GM12878 (cell line): ENCODE measurements around the gene SLC7A1. TPM values are rescaled to one million over a fixed set of nuclear protein-coding genes. Genes with fewer than 3 reads are reported as not detected.

Experiments
- ATAC-seq: fragments of 200-7000 bp; cut with Tn5 transposase; 3 replicates; pipeline ENCODE4 v1.9.1; 2020; ENCODE audit warnings: mild to moderate bottlenecking, moderate library complexity
- BruUV-seq: library from RNA; stranded (reverse); fragments of 400-500 nt; replicated peaks from 2 replicates; lab custom pipeline; 2021; lab: Mats Ljungman, UMichigan
- CTCF ChIA-PET: fragments of 300-600 bp; sonication (Branson Sonifier 250); formaldehyde crosslinking; extraction: SDS; loops from one replicate; lab custom pipeline; 2021; ENCODE audit warnings: inconsistent platforms; lab: Yijun Ruan, JAX
- POLR2A ChIA-PET: fragments of 350-600 bp; formaldehyde crosslinking; extraction: SDS; loops from one replicate; lab custom pipeline; 2021; ENCODE audit warnings: inconsistent platforms; lab: Charles Lee
- RAD21 ChIA-PET: fragments of 300-600 bp; sonication (Branson Sonifier 250); formaldehyde crosslinking; loops from one replicate; lab custom pipeline; 2023; ENCODE audit warnings: antibody characterized with exemption; ENCODE audit not compliant: unreplicated experiment; lab: Charles Lee
- SMC1A ChIA-PET: fragments of 300-600 bp; sonication (Branson Sonifier 250); formaldehyde crosslinking; loops from one replicate; lab custom pipeline; 2023; ENCODE audit not compliant: unreplicated experiment, uncharacterized antibody; lab: Charles Lee
- DNase-seq: peaks from one replicate; pipeline ENCODE4 v3.0.0-alpha.2; 2011; ENCODE audit warnings: low read depth, low spot score
- FAIRE-seq: peaks from 3 replicates; lab custom pipeline; 2011; peaks lifted over from hg19 to GRCh38; lab: Jason Lieb, UNC
- H2AFZ ChIP-seq: 2 replicates; pipeline ENCODE4 v1.6.0; 2011; ENCODE audit warnings: low read depth, low read length, control low read depth; ENCODE audit not compliant: control insufficient read depth
- H3K27ac ChIP-seq: 2 replicates; pipeline ENCODE4 v1.5.1; 2011; ENCODE audit warnings: control low read depth; ENCODE audit not compliant: control insufficient read depth, insufficient read depth
- H3K27me3 ChIP-seq, 2 experiments: replicated peaks in 1 of 2; 2 replicates each; pipeline versions ENCODE4 v1.6.0 to v1.6.1; 2011; ENCODE audit warnings: low read length in 1 of 2; ENCODE audit not compliant: control insufficient read depth in 2 of 2, insufficient read depth in 2 of 2
- H3K36me3 ChIP-seq, 2 experiments: 2 replicates each; pipeline ENCODE4 v1.5.1; 2011; ENCODE audit warnings: low read length in 1 of 2; ENCODE audit not compliant: control insufficient read depth in 2 of 2, insufficient read depth in 2 of 2
- H3K4me1 ChIP-seq: 2 replicates; pipeline ENCODE4 v1.6.1; 2011; ENCODE audit warnings: mild to moderate bottlenecking, low read length, moderate library complexity, mixed read lengths; ENCODE audit not compliant: control insufficient read depth, insufficient read depth
- H3K4me2 ChIP-seq: 2 replicates; pipeline ENCODE4 v1.6.0; 2011; ENCODE audit warnings: control low read depth; ENCODE audit not compliant: control insufficient read depth, insufficient read depth
- H3K4me3 ChIP-seq: fragments of 200-600 bp; sonication (generic); 2 replicates; pipeline ENCODE4 v1.5.1; 2016
- H3K79me2 ChIP-seq: 2 replicates; pipeline ENCODE4 v1.6.0; 2011; ENCODE audit warnings: low read length; ENCODE audit not compliant: control insufficient read depth, insufficient read depth
- H3K9ac ChIP-seq: 2 replicates; pipeline ENCODE4 v1.8.0; 2011; ENCODE audit warnings: low read length, control low read depth, mixed read lengths; ENCODE audit not compliant: control insufficient read depth, insufficient read depth
- H3K9me3 ChIP-seq: replicated peaks from 3 replicates; pipeline ENCODE4 v1.5.1; 2011; ENCODE audit warnings: mild to moderate bottlenecking, low read length; ENCODE audit not compliant: control insufficient read depth, insufficient read depth
- H4K20me1 ChIP-seq: 2 replicates; pipeline ENCODE4 v1.6.0; 2011; ENCODE audit not compliant: control insufficient read depth, insufficient read depth
- CREM ChIP-seq: IDR thresholded peaks from 2 replicates; pipeline ENCODE4 v1.6.1; 2014; ENCODE audit warnings: antibody characterized with exemption, low read depth
- EZH2 ChIP-seq: IDR thresholded peaks from 2 replicates; pipeline ENCODE4 v1.6.1; 2012; ENCODE audit warnings: low read depth, mild to moderate bottlenecking, control low read depth, inconsistent platforms, low read length, borderline replicate concordance; ENCODE audit not compliant: control insufficient read depth
- HDGF ChIP-seq: fragments of 450-650 bp; IDR thresholded peaks from 2 replicates; pipeline ENCODE4 v1.6.1; 2016; ENCODE audit warnings: antibody characterized with exemption
- IRF4 ChIP-seq: IDR thresholded peaks from 2 replicates; pipeline ENCODE4 v1.6.1; 2011; ENCODE audit warnings: low read depth, low read length
- MEF2B ChIP-seq: fragments of 450-650 bp; IDR thresholded peaks from 2 replicates; pipeline ENCODE4 v1.6.1; 2018; ENCODE audit warnings: mild to moderate bottlenecking, moderate library complexity; ENCODE audit not compliant: partially characterized antibody, poor library complexity, severe bottlenecking
- NR2C2 ChIP-seq: IDR thresholded peaks from 2 replicates; pipeline ENCODE4 v1.6.1; 2011; ENCODE audit warnings: borderline replicate concordance, low read depth; ENCODE audit not compliant: control insufficient read depth, insufficient read length
- PKNOX1 ChIP-seq: fragments of 450-650 bp; IDR thresholded peaks from 2 replicates; pipeline ENCODE4 v1.6.1; 2016; ENCODE audit warnings: mild to moderate bottlenecking
- RB1 ChIP-seq: fragments of 450-650 bp; formaldehyde crosslinking; IDR thresholded peaks from 2 replicates; pipeline ENCODE4 v1.6.1; 2017; ENCODE audit warnings: mild to moderate bottlenecking, borderline replicate concordance
- RBBP5 ChIP-seq: fragments of 200-600 bp; sonication (generic); conservative IDR thresholded peaks from 2 replicates; pipeline ENCODE4 v1.6.1; 2016
- RELA ChIP-seq: fragments of 450-650 bp; IDR thresholded peaks from 2 replicates; pipeline ENCODE4 v1.8.0; 2014; ENCODE audit warnings: borderline replicate concordance; ENCODE audit not compliant: partially characterized antibody
- TCF7 ChIP-seq: IDR thresholded peaks from 2 replicates; pipeline ENCODE4 v1.6.1; 2014; ENCODE audit warnings: antibody characterized with exemption, borderline replicate concordance
- WRNIP1 ChIP-seq: IDR thresholded peaks from 2 replicates; pipeline ENCODE4 v1.6.1; 2011; ENCODE audit warnings: low read depth, low read length, improper control_type of control experiment, borderline replicate concordance
- ZNF622 ChIP-seq: fragments of 450-650 bp; IDR thresholded peaks from 2 replicates; pipeline ENCODE4 v1.6.1; 2017; ENCODE audit warnings: mild to moderate bottlenecking, inconsistent platforms
- WGBS: methylation state at CpG from one replicate; pipeline ENCODE4 v1.1.6; 2016; ENCODE audit warnings: low lambda C conversion rate; ENCODE audit not compliant: insufficient replicate concordance, insufficient coverage; ENCODE audit errors: missing lambda C conversion rate; 5-methylcytosine and 5-hydroxymethylcytosine counted together
- in situ Hi-C: fragments of 300-500 bp; cut with MboI; formaldehyde crosslinking; loops from 9 replicates; pipeline ENCODE4 v1.14.3; 2018; ENCODE audit warnings: mixed read lengths
- intact Hi-C: fragments of 100-400 bp; cut with micrococcal nuclease; formaldehyde crosslinking; loops from one replicate; pipeline ENCODE4 v1.14.2; 2022; ENCODE audit not compliant: unreplicated experiment
- polyA plus RNA-seq, 11 experiments: library from polyadenylated mRNA; depleted of rRNA in 4 of 11; unstranded in 6 of 11; stranded (reverse) in 5 of 11; fragments of >200 nt; fragmentation: Nextera tagmentation in 4 of 11; fragmentation: Illumina TruSeq in 1 of 11; extraction: Ambion mirVana in 4 of 11; extraction: Trizol in 1 of 11; gene quantifications; 1 replicate in 1 of 11; 2 replicates in 10 of 11; pipeline versions ENCODE4 v1.2.1 to v1.2.3, GENCODE V29; 2011 to 2016; ENCODE audit warnings: inconsistent platforms in 2 of 11, missing spikeins in 2 of 11, low read depth in 1 of 11
- total RNA-seq, 4 experiments: library from RNA; depleted of rRNA in 3 of 4; stranded (reverse); fragments of >200 nt in 3 of 4; fragmentation: Illumina TruSeq in 1 of 4; extraction: Trizol in 1 of 4; gene quantifications; 2 replicates each; pipeline versions ENCODE4 v1.2.1 to v1.2.3, GENCODE V29; 2013 to 2021

The SLC7A1 gene
- total and polyA plus RNA-seq, 10 of the 15 experiments (the other 5 are each of a cell fraction or from before 2014, with no cell fraction given) = 6.4 to 91.7 (median 23.4) TPM

GRCh38 chr13:29498426-29499040 is 97.0 kb downstream of the SLC7A1 start:
- Histone ChIP-seq H3K4me2 (no peak overlapping the region), H3K9ac (no peak overlapping the region), H4K20me1 (no peaks in the 10 kb centered on the region), H3K27me3 (no peaks in the 10 kb centered on the region), H3K27ac (no peak overlapping the region), H3K79me2 (no peaks in the 10 kb centered on the region)
- BruUV-seq = no TSS peak
- ChIA-PET CTCF (interaction anchor here (1.0 to 3.9 kb wide), 3 partner anchors 10 to 26 kb away, joined by 3 to 31 read pairs (median 14); no protein-coding TSS in a partner anchor), SMC1A (interaction anchor here (0.8 kb wide), 1 partner anchor 10 kb away, joined by 3 read pairs; no protein-coding TSS in a partner anchor), POLR2A (no interaction called here), RAD21 (interaction anchor here (0.6 to 1.2 kb wide), 2 partner anchors 9 to 614 kb away, joined by 3 to 5 read pairs; no protein-coding TSS in a partner anchor)
- ATAC-seq = no peak
- WGBS = 50% methylated on average over 13 of the region's 13 CpGs
- no peak for TF ChIP-seq HDGF
- TF ChIP-seq, all 136 proteins: peak for 0
- intact Hi-C loops = no loop called here
- Histone ChIP-seq H3K4me1 (peaks cover 7% of the 10 kb centered on the region), H3K9me3 (no peaks in the 10 kb centered on the region), H2AFZ (no peak overlapping the region), H3K4me3 (no peak overlapping the region), H3K36me3 (no peaks in the 10 kb centered on the region)
- no peak for DNase-seq
- no peak for FAIRE-seq
- in situ Hi-C loops = no loop called here

GRCh38 chr13:29497137-29497654 is 98.3 kb downstream of the SLC7A1 start:
- no peaks in the 10 kb centered on the region for H3K79me2 ChIP-seq
- ChIA-PET CTCF (interaction anchor here (0.9 to 3.9 kb wide), 5 partner anchors 11 to 46 kb away, joined by 3 to 31 read pairs (median 4); no protein-coding TSS in a partner anchor), RAD21 (no interaction called here), SMC1A (interaction anchor here (1.3 kb wide), 1 partner anchor 212 kb away, joined by 4 read pairs; no protein-coding TSS in a partner anchor), POLR2A (interaction anchor here (0.6 kb wide), 1 partner anchor 426 kb away, joined by 3 read pairs; no protein-coding TSS in a partner anchor)
- no peak overlapping the region for H2AFZ ChIP-seq
- in situ Hi-C loops = no loop called here
- TF ChIP-seq ZNF622 (no peak), PKNOX1 (no peak), RBBP5 (no peak), RELA (no peak), MEF2B (no peak), NR2C2 (no peak), EZH2 (no peak), WRNIP1 (no peak), IRF4 (no peak), RB1 (no peak), CREM (no peak), TCF7 (no peak)
- no peak for ATAC-seq
- no peak overlapping the region for H3K27ac ChIP-seq
- intact Hi-C loops = no loop called here
- peaks cover 7% of the 10 kb centered on the region for H3K4me1 ChIP-seq
- BruUV-seq = no TSS peak
- no peak overlapping the region for H3K9ac ChIP-seq
- no peaks in the 10 kb centered on the region for H4K20me1 ChIP-seq
- 35% methylated on average over 15 of the region's 15 CpGs for WGBS
- H3K9me3 ChIP-seq = no peaks in the 10 kb centered on the region
- no peak overlapping the region for H3K4me3 ChIP-seq
- no peak for FAIRE-seq
- no peak overlapping the region for H3K4me2 ChIP-seq
- H3K36me3 ChIP-seq = no peaks in the 10 kb centered on the region
- no peaks in the 10 kb centered on the region for H3K27me3 ChIP-seq
- no peak for DNase-seq
